HCT116 (cell line): ENCODE data around the gene KATNAL1.

Source experiments
- ATF3 ChIP-seq: IDR thresholded peaks from 2 replicates; pipeline ENCODE4 v1.6.1; 2012
- CTCF ChIP-seq, 3 experiments: fragments of 200-600 bp in 1 of 3; sonication (generic) in 1 of 3; IDR thresholded peaks in 2 of 3; conservative IDR thresholded peaks in 1 of 3; 2 replicates each; pipeline ENCODE4 v1.5.1; 2012 to 2017; ENCODE audit warnings: low read depth in 2 of 3, low read length in 2 of 3, antibody characterized with exemption in 1 of 3, borderline replicate concordance in 1 of 3, control low read depth in 1 of 3, mild to moderate bottlenecking in 1 of 3, mixed read lengths in 1 of 3, mixed run types in 1 of 3, moderate library complexity in 1 of 3; ENCODE audit not compliant: insufficient read depth in 1 of 3
- EGR1 ChIP-seq: IDR thresholded peaks from 2 replicates; pipeline ENCODE4 v1.6.1; 2012; ENCODE audit warnings: low read depth
- ELF1 ChIP-seq: IDR thresholded peaks from 2 replicates; pipeline ENCODE4 v1.6.1; 2012; ENCODE audit warnings: low read depth, borderline replicate concordance
- EZH2 ChIP-seq: fragments of 200-600 bp; sonication (generic); IDR thresholded peaks from 2 replicates; pipeline ENCODE4 v1.6.1; 2017; ENCODE audit warnings: antibody characterized with exemption, mixed run types
- POLR2A ChIP-seq: IDR thresholded peaks from 2 replicates; pipeline ENCODE4 v1.7.0; 2011; ENCODE audit warnings: borderline replicate concordance; ENCODE audit not compliant: insufficient read depth, insufficient read length; ENCODE audit errors: extremely low read depth
- POLR2AphosphoS5 ChIP-seq: IDR thresholded peaks from 2 replicates; pipeline ENCODE4 v1.6.1; 2011; ENCODE audit warnings: mild to moderate bottlenecking, low read depth, low read length, moderate library complexity
- SP1 ChIP-seq: IDR thresholded peaks from 2 replicates; pipeline ENCODE4 v1.6.1; 2012; ENCODE audit warnings: low read depth
- YY1 ChIP-seq: IDR thresholded peaks from 2 replicates; pipeline ENCODE4 v1.6.1; 2011; ENCODE audit warnings: low read length, low read depth, moderate library complexity, mild to moderate bottlenecking; ENCODE audit not compliant: insufficient replicate concordance; ENCODE audit errors: extremely low read depth

- TF ChIP-seq CTCF (IDR thresholded peaks at IDR 0.05 in 2 of 3, conservative IDR thresholded peaks at IDR 0.05 in 1 of 3; ENCODE audit: borderline replicate concordance in 1 of 3, insufficient read depth in 1 of 3, low read depth in 2 of 3, low read length in 2 of 3) (no peak), EZH2 (no peak), POLR2A (no peak), POLR2AphosphoS5 (no peak), ELF1 (no peak), ATF3 (no peak), SP1 (no peak), EGR1 (no peak), YY1 (no peak)
Observed at GRCh38 chr13:30191491-30192100, 115.8 kb downstream of the KATNAL1 start.
